Neural crest cell (in vitro differentiated cells): ENCODE data around the gene YARS1. TPM values are rescaled to one million over a fixed set of nuclear protein-coding genes. Genes with fewer than 3 reads are reported as not detected.

Experiments
- DNase-seq: peaks from one replicate; pipeline ENCODE4 v3.0.0; 2021; ENCODE audit warnings: low read depth, mixed read lengths, low spot score
- H3K27ac Mint-ChIP-seq: one replicate; pipeline ENCODE4 v1.8.0; 2021; ENCODE audit warnings: mild to moderate bottlenecking, mixed read lengths; ENCODE audit not compliant: unreplicated experiment
- H3K27me3 Mint-ChIP-seq: 2 replicates; pipeline ENCODE4 v1.8.0; 2021; ENCODE audit warnings: low read depth, mild to moderate bottlenecking, mixed read lengths
- H3K36me3 Mint-ChIP-seq: 2 replicates; pipeline ENCODE4 v1.8.0; 2021; ENCODE audit warnings: low read depth, mild to moderate bottlenecking, mixed read lengths
- H3K4me1 Mint-ChIP-seq: 2 replicates; pipeline ENCODE4 v1.8.0; 2021; ENCODE audit warnings: mixed read lengths
- H3K4me3 Mint-ChIP-seq: one replicate; pipeline ENCODE4 v1.8.0; 2021; ENCODE audit warnings: mild to moderate bottlenecking, mixed read lengths
- H3K9me3 Mint-ChIP-seq: 2 replicates; pipeline ENCODE4 v1.8.0; 2021; ENCODE audit warnings: mixed read lengths
- total RNA-seq: library from RNA; stranded (reverse); gene quantifications from 2 replicates; pipeline ENCODE4 v1.2.1, GENCODE V29; 2021
- TF ChIP-seq, protein P1 (sequence below): fragments of 200-600 bp; sonication (generic); conservative IDR thresholded peaks from 2 replicates; pipeline ENCODE4 v1.5.0; 2021; ENCODE audit warnings: antibody characterized with exemption, mild to moderate bottlenecking

The YARS1 gene
- total RNA-seq, 1 donor from 2014 or later: 140 TPM

- TF ChIP-seq, protein P1, sequence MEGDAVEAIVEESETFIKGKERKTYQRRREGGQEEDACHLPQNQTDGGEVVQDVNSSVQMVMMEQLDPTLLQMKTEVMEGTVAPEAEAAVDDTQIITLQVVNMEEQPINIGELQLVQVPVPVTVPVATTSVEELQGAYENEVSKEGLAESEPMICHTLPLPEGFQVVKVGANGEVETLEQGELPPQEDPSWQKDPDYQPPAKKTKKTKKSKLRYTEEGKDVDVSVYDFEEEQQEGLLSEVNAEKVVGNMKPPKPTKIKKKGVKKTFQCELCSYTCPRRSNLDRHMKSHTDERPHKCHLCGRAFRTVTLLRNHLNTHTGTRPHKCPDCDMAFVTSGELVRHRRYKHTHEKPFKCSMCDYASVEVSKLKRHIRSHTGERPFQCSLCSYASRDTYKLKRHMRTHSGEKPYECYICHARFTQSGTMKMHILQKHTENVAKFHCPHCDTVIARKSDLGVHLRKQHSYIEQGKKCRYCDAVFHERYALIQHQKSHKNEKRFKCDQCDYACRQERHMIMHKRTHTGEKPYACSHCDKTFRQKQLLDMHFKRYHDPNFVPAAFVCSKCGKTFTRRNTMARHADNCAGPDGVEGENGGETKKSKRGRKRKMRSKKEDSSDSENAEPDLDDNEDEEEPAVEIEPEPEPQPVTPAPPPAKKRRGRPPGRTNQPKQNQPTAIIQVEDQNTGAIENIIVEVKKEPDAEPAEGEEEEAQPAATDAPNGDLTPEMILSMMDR: no peak
- DNase-seq: no peak
- Mint-ChIP-seq H3K36me3 (peaks cover 8% of the 10 kb centered on the region), H3K27ac (peak overlapping the region; percentile 43), H3K4me1 (no peaks in the 10 kb centered on the region), H3K4me3 (no peak overlapping the region), H3K9me3 (no peaks in the 10 kb centered on the region), H3K27me3 (no peaks in the 10 kb centered on the region)
These were observed 36.4 kb downstream of the YARS1 start for GRCh38 chr1:32780628-32781234.

- Mint-ChIP-seq H3K4me3 (no peak overlapping the region), H3K27ac (no peak overlapping the region), H3K9me3 (no peaks in the 10 kb centered on the region), H3K36me3 (peaks cover 8% of the 10 kb centered on the region), H3K27me3 (no peaks in the 10 kb centered on the region), H3K4me1 (no peaks in the 10 kb centered on the region)
- TF ChIP-seq, protein P1: no peak
- DNase-seq: no peak
These were observed 37.2 kb downstream of the YARS1 start for GRCh38 chr1:32780005-32780404.

GRCh38 chr1:32779242-32779641 lies 37.9 kb downstream of the YARS1 start:
- Mint-ChIP-seq H3K4me1 (no peaks in the 10 kb centered on the region), H3K27ac (no peak overlapping the region), H3K9me3 (no peaks in the 10 kb centered on the region), H3K36me3 (peaks cover 8% of the 10 kb centered on the region), H3K4me3 (no peak overlapping the region), H3K27me3 (no peaks in the 10 kb centered on the region)
- no peak for DNase-seq
- TF ChIP-seq, protein P1: no peak

DNA sequence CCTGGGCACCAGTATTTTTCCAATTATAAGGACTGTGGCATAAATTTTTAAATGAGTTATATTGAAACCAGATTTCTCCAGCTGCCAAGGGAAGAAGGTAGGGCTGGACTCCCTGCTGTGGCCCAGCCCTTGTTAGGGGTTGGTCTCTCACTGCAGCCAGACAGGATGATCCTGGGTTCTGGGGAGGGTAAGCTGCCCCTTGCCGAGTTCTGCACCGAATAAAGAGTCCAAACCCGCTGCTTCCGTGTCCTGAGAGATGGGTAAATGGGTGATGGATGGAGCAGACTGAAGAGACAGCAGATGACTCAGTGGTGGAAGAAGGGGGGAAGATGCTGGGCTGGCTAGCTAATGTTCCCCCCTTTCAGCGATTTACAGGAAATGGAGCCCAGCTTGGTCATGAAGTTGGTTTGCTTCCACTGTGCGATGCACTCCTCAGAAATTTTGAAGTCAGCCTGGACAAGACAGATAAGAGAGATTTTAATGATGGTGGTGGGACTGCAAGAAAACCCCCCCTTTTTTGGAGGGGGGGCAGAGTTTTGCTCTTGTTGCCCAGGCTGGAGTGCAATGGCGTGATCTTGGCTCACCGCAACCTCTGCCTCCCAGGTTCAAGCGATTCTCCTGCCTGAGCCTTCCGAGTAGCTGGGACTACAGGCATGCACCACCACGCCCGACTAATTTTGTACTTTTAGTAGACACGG lies 41.4 kb downstream of the YARS1 start:
- no peak overlapping the region for H3K4me3 Mint-ChIP-seq
- peaks cover 9% of the 10 kb centered on the region for H3K4me1 Mint-ChIP-seq
- DNase-seq: no peak
- no peaks in the 10 kb centered on the region for H3K9me3 Mint-ChIP-seq
- H3K27ac Mint-ChIP-seq: no peak overlapping the region
- peaks cover 6% of the 10 kb centered on the region for H3K36me3 Mint-ChIP-seq
- H3K27me3 Mint-ChIP-seq: no peaks in the 10 kb centered on the region
- TF ChIP-seq, protein P1: no peak

DNA sequence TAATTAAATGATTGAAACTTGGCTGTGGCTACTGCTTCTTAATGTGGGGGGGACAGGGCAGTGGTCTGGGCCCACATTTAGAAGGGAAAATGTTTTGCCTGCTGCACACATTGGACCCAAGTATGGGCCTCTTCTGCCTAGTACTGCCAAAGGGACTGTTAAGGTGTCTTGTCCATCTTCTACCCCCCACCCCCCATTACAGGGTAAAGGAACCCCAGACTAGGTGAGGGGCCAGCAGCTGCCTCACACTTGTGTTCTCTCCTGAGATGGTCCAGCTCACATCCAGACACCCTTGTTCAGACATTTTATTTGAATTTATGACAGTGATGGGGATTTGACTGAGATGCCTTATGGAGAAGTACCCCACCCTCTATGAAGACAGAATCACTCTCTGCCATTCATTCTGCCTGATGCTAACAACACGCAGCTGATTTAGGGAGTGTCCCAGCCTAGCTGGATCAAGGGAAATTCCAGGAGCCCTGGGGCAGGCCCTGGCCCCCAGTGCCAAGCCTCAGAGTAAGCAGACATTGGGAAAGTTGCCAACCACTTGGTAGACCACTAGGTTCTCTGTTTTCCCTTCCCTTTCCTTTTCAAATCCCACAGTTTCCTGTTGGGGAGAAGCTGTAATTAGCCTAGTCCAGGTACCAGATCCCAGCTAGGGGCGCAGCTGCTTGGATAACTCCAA lies 42.1 kb downstream of the YARS1 start:
- H3K4me1 Mint-ChIP-seq: peaks cover 9% of the 10 kb centered on the region
- DNase-seq: no peak
- H3K9me3 Mint-ChIP-seq: no peaks in the 10 kb centered on the region
- no peaks in the 10 kb centered on the region for H3K27me3 Mint-ChIP-seq
- peaks cover 5% of the 10 kb centered on the region for H3K36me3 Mint-ChIP-seq
- no peak overlapping the region for H3K27ac Mint-ChIP-seq
- H3K4me3 Mint-ChIP-seq: no peak overlapping the region
- TF ChIP-seq, protein P1: no peak
